Tibial artery (tissue), 4 donors: ENCODE results near the gene UBLCP1.

ENCODE experiments used
- DNase-seq, 2 donors: peaks; one replicate each; pipeline ENCODE4 v3.0.0-alpha.2; 2019
- H3K27ac ChIP-seq, 2 donors: fragments of 200-600 bp; sonication (generic) in 1 of 2; 1 replicate in 1 of 2; 2 replicates in 1 of 2; pipeline ENCODE4 v1.5.1; 2018 to 2019; ENCODE audit warnings: mild to moderate bottlenecking in 1 of 2
- H3K27me3 ChIP-seq, 2 donors: fragments of 200-600 bp; sonication (generic) in 1 of 2; one replicate each; pipeline versions ENCODE4 v1.5.1 to v1.6.0; 2016 to 2019
- H3K36me3 ChIP-seq, 3 donors: fragments of 200-600 bp; sonication (generic) in 2 of 3; one replicate each; pipeline ENCODE4 v1.5.1; 2016 to 2019; ENCODE audit warnings: mild to moderate bottlenecking in 2 of 3
- H3K4me1 ChIP-seq, 4 donors: fragments of 200-600 bp; sonication (generic) in 2 of 4; 1 replicate in 3 of 4; 2 replicates in 1 of 4; pipeline ENCODE4 v1.5.1; 2016 to 2019
- H3K4me3 ChIP-seq, 2 donors: fragments of 200-600 bp; sonication (generic) in 1 of 2; 1 replicate in 1 of 2; 2 replicates in 1 of 2; pipeline ENCODE4 v1.5.1; 2018 to 2019; ENCODE audit warnings: mild to moderate bottlenecking in 2 of 2
- H3K9me3 ChIP-seq, 3 donors: fragments of 200-600 bp; sonication (generic) in 1 of 3; one replicate each; pipeline ENCODE4 v1.5.1; 2016 to 2019
- intact Hi-C: fragments of 100-400 bp; cut with DNase I; formaldehyde crosslinking; loops from one replicate; pipeline ENCODE4 v1.15.0; 2023; ENCODE audit warnings: low total_unique reads
- TF ChIP-seq, protein P1 (sequence below), 2 experiments: fragments of 200-600 bp in 1 of 2; fragments of 450-650 bp in 1 of 2; IDR thresholded peaks; one replicate each; pipeline ENCODE4 v1.5.1; 2017 to 2019; ENCODE audit warnings: antibody characterized with exemption in 2 of 2, mild to moderate bottlenecking in 1 of 2, moderate library complexity in 1 of 2

UBLCP1 gene

DNA sequence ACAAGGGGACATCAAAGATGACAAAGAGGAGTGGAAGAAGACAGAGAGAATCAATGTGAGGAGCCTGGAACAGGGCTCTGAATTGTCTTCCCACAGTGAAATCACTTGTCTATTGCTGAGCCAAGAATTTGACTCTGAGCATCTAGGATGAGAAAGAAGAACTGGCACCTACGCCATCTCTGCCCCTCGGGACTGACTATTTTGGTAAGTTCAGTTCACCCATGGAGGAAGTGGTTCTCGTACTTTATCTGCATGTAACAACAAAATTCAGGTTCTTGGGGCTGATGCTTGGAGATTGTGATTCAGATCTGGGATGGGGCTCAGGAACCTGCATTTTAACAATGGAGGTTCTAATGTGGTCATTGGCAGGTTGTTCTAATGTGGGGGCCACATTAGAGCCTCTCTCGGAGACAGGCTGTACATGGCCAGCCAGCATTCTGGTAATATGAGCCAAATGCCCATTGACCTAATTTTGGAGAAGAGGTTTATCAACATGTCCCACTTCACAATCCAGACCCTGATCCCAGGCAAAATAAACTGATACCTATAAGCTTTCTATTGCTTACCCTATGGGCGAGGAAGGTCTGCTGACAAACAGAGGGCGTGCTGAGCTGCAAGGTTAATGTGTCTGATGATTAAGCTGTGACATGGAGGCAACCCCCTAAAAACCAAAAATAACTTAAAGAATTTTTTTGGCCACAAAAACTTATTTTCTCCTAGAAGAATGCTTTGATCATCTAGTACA lies 69.9 kb downstream of the UBLCP1 start:
- Histone ChIP-seq H3K9me3 (no peaks in the 10 kb centered on the region), H3K27me3 (peaks cover 0 to 23% of the 10 kb centered on the region in 2 donors), H3K4me1 (peaks cover 0 to 11% (median 8%) of the 10 kb centered on the region in 4 donors), H3K4me3 (no peak overlapping the region), H3K27ac (no peak overlapping the region), H3K36me3 (no peaks in the 10 kb centered on the region)
- intact Hi-C loops: no loop called here
- TF ChIP-seq, protein P1, sequence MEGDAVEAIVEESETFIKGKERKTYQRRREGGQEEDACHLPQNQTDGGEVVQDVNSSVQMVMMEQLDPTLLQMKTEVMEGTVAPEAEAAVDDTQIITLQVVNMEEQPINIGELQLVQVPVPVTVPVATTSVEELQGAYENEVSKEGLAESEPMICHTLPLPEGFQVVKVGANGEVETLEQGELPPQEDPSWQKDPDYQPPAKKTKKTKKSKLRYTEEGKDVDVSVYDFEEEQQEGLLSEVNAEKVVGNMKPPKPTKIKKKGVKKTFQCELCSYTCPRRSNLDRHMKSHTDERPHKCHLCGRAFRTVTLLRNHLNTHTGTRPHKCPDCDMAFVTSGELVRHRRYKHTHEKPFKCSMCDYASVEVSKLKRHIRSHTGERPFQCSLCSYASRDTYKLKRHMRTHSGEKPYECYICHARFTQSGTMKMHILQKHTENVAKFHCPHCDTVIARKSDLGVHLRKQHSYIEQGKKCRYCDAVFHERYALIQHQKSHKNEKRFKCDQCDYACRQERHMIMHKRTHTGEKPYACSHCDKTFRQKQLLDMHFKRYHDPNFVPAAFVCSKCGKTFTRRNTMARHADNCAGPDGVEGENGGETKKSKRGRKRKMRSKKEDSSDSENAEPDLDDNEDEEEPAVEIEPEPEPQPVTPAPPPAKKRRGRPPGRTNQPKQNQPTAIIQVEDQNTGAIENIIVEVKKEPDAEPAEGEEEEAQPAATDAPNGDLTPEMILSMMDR (IDR thresholded peaks at IDR 0.05): no peak
- DNase-seq: no peak

DNA sequence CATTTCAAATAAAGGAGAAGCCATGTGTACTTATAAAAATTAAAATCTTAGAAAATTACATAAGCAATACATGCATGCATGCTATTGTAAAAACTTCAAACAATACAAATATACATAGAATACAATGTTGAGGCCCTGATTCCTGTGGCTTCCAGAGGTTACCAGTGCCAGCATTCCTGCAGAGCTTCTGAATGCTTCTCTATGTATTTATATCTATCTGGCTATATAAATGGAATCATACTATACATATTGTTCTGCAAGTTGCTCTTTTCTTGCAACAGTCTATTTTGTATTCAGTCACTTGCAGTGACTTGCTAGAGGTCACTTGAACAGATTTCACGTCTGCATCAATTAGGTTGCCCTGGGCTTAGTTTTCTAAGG lies 70.4 kb downstream of the UBLCP1 start:
- no peak overlapping the region for H3K27ac ChIP-seq
- DNase-seq: no peak
- no peak overlapping the region for H3K4me3 ChIP-seq
- intact Hi-C loops: no loop called here
- H3K9me3 ChIP-seq: no peaks in the 10 kb centered on the region
- H3K27me3 ChIP-seq: peaks cover 0 to 18% of the 10 kb centered on the region in 2 donors
- TF ChIP-seq, protein P1 (IDR thresholded peaks at IDR 0.05): no peak
- H3K36me3 ChIP-seq: no peaks in the 10 kb centered on the region
- H3K4me1 ChIP-seq: peaks cover 0 to 11% (median 8%) of the 10 kb centered on the region in 4 donors
